WI38 (cell line): Measurements from ENCODE around the gene SSX2IP.

ENCODE experiments used
- H3K4me3 ChIP-seq: 2 replicates; pipeline ENCODE4 v1.5.1; 2011; ENCODE audit warnings: low read depth, mild to moderate bottlenecking, control low read depth, low read length
- TF ChIP-seq, protein P1 (sequence below): IDR thresholded peaks from 2 replicates; pipeline ENCODE4 v1.5.1; 2012; ENCODE audit warnings: low read depth, mild to moderate bottlenecking, control low read depth, low read length

SSX2IP gene

GRCh38 chr1:84688463-84689061 is 1.7 kb downstream of the SSX2IP start:
- TF ChIP-seq, protein P1, sequence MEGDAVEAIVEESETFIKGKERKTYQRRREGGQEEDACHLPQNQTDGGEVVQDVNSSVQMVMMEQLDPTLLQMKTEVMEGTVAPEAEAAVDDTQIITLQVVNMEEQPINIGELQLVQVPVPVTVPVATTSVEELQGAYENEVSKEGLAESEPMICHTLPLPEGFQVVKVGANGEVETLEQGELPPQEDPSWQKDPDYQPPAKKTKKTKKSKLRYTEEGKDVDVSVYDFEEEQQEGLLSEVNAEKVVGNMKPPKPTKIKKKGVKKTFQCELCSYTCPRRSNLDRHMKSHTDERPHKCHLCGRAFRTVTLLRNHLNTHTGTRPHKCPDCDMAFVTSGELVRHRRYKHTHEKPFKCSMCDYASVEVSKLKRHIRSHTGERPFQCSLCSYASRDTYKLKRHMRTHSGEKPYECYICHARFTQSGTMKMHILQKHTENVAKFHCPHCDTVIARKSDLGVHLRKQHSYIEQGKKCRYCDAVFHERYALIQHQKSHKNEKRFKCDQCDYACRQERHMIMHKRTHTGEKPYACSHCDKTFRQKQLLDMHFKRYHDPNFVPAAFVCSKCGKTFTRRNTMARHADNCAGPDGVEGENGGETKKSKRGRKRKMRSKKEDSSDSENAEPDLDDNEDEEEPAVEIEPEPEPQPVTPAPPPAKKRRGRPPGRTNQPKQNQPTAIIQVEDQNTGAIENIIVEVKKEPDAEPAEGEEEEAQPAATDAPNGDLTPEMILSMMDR, result no peak
- no peak overlapping the region for H3K4me3 ChIP-seq

GRCh38 chr1:84687714-84688462 is 2.4 kb downstream of the SSX2IP start:
- no peak overlapping the region for H3K4me3 ChIP-seq
- TF ChIP-seq, protein P1, result no peak

DNA sequence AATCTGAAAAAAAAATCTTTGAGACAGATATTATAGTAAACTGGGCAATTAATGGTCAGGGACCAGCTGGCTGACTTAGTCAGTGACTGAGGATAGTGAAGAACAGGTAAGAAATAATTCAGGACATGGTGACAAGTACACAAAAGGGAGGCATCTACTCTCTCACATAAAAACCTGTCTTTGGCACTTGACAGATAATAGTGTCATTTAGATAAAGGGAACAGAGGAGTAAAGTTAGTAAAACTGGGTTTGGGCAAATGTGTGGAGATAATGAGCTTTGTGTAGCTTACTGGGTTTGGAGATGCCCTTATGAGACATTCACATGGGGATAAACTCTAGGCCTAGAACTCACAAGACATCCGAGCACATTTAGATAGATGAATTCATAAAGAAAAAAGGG is 4.0 kb downstream of the SSX2IP start:
- H3K4me3 ChIP-seq, result no peak overlapping the region
- TF ChIP-seq, protein P1, result no peak

- TF ChIP-seq, protein P1, result no peak
- no peak overlapping the region for H3K4me3 ChIP-seq
Measured at GRCh38 chr1:84683508-84683907, 6.8 kb downstream of the SSX2IP start.

GRCh38 chr1:84682047-84682446 is 8.2 kb downstream of the SSX2IP start:
- TF ChIP-seq, protein P1, result no peak

GRCh38 chr1:84677415-84678099 is 12.7 kb downstream of the SSX2IP start:
- TF ChIP-seq, protein P1, result no peak
- H3K4me3 ChIP-seq, result no peak overlapping the region

More at GRCh38 chr1:84682047-84682446, 8.2 kb downstream of the SSX2IP start:
- H3K4me3 ChIP-seq, result no peak overlapping the region

GRCh38 chr1:84675631-84676030 is 14.6 kb downstream of the SSX2IP start:
- TF ChIP-seq, protein P1, result no peak
- no peak overlapping the region for H3K4me3 ChIP-seq
